ENCODE data around the gene KHDC4. TPM values are rescaled to one million over a fixed set of nuclear protein-coding genes. Genes with fewer than 3 reads are reported as not detected.

Gene KHDC4
- total RNA-seq, 2 experiments from 2014 or later = 80.2 to 99.4 TPM

DNA sequence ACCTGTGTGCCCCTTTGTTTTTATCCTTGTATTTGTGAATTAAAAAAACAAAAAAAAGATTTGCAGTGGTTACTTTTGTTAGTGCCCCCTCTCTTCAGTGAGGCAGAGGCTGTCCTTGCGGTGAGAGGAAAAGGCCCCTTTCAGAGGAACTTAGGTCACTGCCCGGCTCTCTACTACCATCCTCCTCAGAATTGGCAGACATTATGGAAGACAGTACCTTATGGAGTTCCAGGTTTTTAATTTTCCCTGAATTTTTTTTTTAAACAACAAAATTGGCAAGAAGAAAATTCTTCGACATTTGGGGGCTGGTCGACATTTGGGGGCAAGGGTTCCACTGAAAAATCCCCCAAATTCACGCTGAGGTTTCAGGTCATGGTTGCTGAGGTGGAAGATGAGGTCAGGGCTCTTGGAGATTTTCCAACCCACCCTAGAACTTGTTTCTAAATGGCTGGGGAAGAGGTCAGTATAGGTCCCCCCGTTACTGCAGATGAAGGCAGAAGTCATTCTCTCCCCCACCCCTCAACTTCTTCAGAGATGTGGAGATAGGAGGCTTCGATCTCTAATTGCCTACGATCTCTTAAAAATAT lies 12.5 kb upstream of the KHDC4 start:
- peaks cover 37% of the 10 kb centered on the region for H3K36me3 Mint-ChIP-seq
- peak; percentile 17 for ATAC-seq
- H3K27ac Mint-ChIP-seq = peak overlapping the region; percentile 82
- H3K9me3 Mint-ChIP-seq (ENCODE audit: low read depth) = no peaks in the 10 kb centered on the region
- no peak for DNase-seq
- H3K27me3 Mint-ChIP-seq = no peaks in the 10 kb centered on the region
- peak overlapping the region; percentile 31 for H3K4me3 Mint-ChIP-seq
- CTCF ChIA-PET = interaction anchor here (0.8 to 4.8 kb wide), 12 partner anchors 9 to 118 kb away, joined by 3 to 35 read pairs (median 4); partner anchors contain the start of genes ARHGEF2, KHDC4 and SYT11
- H3K4me1 Mint-ChIP-seq = peaks cover 46% of the 10 kb centered on the region

DNA sequence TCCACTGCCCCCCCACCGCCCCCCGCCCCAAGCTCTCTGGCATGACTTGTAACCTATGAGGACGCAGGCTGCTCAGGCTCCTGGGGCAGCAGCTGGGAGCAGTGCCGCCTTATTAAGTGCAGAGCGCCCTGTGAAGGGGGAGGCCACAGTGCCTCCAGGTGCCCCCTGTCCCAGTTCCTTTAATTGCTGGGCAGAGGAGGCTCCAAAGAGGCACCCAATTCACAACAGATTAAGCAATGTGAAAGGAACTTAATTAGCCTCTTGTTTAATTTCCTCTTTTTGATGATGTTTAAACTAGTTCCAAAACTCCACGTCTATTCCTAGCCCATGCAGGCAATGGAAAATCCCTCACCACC lies 10.2 kb upstream of the KHDC4 start:
- peak overlapping the region; percentile 82 for H3K27ac Mint-ChIP-seq
- no peaks in the 10 kb centered on the region for H3K27me3 Mint-ChIP-seq
- no peaks in the 10 kb centered on the region for H3K9me3 Mint-ChIP-seq (ENCODE audit: low read depth)
- DNase-seq (no peak), ATAC-seq (no peak)
- H3K36me3 Mint-ChIP-seq = peaks cover 23% of the 10 kb centered on the region
- no peak overlapping the region for H3K4me3 Mint-ChIP-seq
- peaks cover 67% of the 10 kb centered on the region for H3K4me1 Mint-ChIP-seq
- CTCF ChIA-PET = interaction anchor here (1.4 to 4.8 kb wide), 6 partner anchors 10 to 122 kb away, joined by 3 to 35 read pairs (median 10); partner anchors contain the start of genes ARHGEF2 and KHDC4

DNA sequence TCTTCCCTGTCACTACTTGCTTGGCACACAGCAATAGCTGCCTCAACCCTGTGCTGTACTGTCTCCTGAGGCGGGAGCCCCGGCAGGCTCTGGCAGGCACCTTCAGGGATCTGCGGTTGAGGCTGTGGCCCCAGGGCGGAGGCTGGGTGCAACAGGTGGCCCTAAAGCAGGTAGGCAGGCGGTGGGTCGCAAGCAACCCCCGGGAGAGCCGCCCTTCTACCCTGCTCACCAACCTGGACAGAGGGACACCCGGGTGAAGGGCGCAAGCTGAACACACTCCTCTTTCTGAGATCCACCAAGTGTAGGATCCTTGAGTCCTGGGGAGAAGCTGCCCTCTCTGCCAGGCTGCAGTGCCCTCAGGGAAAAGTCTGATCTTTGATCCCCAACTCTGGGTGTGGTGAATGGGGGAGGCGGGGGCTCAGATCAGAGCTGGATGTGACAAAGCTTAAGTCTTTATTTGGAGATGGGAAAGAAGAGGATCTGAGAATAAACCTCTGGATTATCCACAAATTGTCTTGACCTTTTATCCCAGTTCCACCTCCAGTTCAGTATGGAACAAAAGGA lies 8.4 kb upstream of the KHDC4 start:
- no peaks in the 10 kb centered on the region for H3K27me3 Mint-ChIP-seq
- peaks cover 65% of the 10 kb centered on the region for H3K4me1 Mint-ChIP-seq
- ATAC-seq (no peak), DNase-seq (no peak)
- no peak overlapping the region for H3K4me3 Mint-ChIP-seq
- H3K27ac Mint-ChIP-seq = no peak overlapping the region
- peaks cover 16% of the 10 kb centered on the region for H3K36me3 Mint-ChIP-seq
- H3K9me3 Mint-ChIP-seq (ENCODE audit: low read depth) = no peaks in the 10 kb centered on the region
- CTCF ChIA-PET = interaction anchor here (4.4 to 4.8 kb wide), 2 partner anchors 35 to 46 kb away, joined by 35 read pairs; partner anchors contain the start of gene ARHGEF2

DNA sequence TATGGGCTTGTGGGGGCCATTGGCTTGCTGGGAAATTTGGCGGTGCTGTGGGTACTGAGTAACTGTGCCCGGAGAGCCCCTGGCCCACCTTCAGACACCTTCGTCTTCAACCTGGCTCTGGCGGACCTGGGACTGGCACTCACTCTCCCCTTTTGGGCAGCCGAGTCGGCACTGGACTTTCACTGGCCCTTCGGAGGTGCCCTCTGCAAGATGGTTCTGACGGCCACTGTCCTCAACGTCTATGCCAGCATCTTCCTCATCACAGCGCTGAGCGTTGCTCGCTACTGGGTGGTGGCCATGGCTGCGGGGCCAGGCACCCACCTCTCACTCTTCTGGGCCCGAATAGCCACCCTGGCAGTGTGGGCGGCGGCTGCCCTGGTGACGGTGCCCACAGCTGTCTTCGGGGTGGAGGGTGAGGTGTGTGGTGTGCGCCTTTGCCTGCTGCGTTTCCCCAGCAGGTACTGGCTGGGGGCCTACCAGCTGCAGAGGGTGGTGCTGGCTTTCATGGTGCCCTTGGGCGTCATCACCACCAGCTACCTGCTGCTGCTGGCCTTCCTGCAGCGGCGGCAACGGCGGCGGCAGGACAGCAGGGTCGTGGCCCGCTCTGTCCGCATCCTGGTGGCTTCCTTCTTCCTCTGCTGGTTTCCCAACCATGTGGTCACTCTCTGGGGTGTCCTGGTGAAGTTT lies 7.8 kb upstream of the KHDC4 start:
- H3K9me3 Mint-ChIP-seq (ENCODE audit: low read depth) = no peaks in the 10 kb centered on the region
- peaks cover 10% of the 10 kb centered on the region for H3K36me3 Mint-ChIP-seq
- DNase-seq (no peak), ATAC-seq (no peak)
- CTCF ChIA-PET = interaction anchor here (4.8 to 5.7 kb wide), 2 partner anchors 47 to 49 kb away, joined by 35 to 119 read pairs; no protein-coding TSS in a partner anchor
- H3K4me1 Mint-ChIP-seq = peaks cover 60% of the 10 kb centered on the region
- no peak overlapping the region for H3K4me3 Mint-ChIP-seq
- no peaks in the 10 kb centered on the region for H3K27me3 Mint-ChIP-seq
- H3K27ac Mint-ChIP-seq = peak overlapping the region; percentile 20

DNA sequence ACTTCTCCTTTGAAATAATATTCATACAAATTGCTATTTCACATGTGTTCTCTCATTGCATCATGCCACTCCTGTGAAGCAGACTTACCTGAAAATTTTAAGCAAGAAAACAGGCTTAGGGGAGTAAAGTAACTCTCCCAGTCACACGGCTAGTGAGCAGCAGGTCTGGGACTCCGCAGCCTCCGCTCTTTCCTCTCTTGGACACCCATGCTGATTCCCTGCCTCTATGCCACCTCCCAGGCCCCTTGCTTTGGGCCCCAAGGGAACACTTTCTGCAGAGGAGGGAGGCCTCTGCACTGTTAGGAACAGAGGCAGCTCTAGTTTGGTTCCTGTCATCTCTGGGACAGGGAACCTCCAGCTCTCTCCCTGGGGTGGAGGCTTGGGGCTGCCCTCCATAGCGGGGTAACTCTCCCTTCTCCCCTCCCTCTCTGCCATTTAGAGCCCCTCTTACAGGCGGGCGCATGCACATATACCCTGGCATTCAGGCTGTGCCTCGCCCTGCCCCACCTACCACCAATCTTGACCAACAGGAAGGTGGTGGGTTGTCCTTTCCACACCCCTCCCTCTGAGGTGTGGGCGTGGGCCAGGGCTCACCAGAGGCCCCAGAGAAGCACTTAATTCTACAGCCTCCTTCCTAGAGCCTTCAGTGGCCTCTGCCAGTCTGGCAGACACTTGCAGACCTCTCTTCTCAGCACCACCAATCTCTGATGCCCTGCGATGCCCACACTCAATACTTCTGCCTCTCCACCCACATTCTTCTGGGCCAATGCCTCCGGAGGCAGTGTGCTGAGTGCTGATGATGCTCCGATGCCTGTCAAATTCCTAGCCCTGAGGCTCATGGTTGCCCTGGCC lies 7.0 kb upstream of the KHDC4 start, which contains the start of gene RXFP4:
Gene RXFP4 (plus strand): TSS at position 646 of the 852 bp plus-strand sequence. CDS start 72 bp downstream, at position 718.
- CTCF ChIA-PET = interaction anchor here (0.9 to 5.7 kb wide), 8 partner anchors 10 to 125 kb away, joined by 3 to 119 read pairs (median 6); partner anchors contain the start of gene ARHGEF2
- Mint-ChIP-seq H3K27ac (peak within 1 kb of the TSS; percentile 81), H3K27me3 (no peaks in the 10 kb centered on the region), H3K9me3 (ENCODE audit: low read depth) (no peaks in the 10 kb centered on the region), H3K4me1 (peaks cover 52% of the 10 kb centered on the region), H3K4me3 (no peak within 1 kb of the TSS), H3K36me3 (peaks cover 3% of the 10 kb centered on the region)
- ATAC-seq (peak; percentile 6), DNase-seq (no peak)

DNA sequence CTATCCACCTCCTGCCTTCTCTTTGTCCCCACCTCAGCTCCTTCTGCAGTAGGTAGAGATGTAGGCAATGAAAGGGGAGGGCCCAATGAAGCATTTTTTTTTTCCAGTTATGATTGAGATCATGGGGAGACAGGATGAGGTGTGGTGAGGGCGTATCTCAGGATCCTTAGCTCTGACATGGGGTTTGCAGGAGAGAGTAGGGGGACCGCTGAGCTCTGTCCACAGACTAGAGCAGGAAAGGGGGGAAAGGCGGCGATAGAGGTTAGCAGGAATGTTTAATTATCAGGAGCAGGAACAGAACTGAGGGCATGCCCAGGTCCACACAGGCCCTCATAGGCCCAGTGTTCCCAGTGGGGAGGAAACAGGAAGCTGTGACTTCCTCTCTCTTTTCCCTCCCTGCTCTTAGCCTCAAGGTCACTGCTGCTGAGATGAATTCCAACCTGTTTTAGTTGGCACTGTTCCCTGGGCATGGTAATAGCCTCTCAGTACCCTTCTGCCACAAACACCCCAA lies 6.3 kb upstream of the KHDC4 start:
- no peak for DNase-seq
- peaks cover 51% of the 10 kb centered on the region for H3K4me1 Mint-ChIP-seq

DNA sequence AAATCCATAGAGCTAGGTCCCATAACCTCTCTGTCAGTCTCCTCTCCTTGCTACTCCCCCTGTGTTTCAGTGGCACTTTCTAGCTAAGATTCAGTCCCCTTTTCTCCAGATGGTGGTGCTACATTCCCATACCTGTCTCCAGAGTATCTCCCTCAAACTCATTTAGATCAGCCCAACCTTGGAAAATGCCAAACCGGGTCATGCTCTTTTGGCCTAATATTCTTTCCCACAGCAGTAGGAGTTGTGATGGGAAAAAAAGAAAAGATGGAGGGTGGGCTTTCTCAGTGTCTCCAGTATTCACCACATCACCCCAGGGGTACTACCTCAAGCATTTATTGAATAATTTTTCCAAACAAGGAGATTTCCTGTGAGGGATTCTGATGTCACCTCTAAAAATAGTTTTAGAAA lies 4.0 kb upstream of the KHDC4 start:
- Mint-ChIP-seq H3K27me3 (no peaks in the 10 kb centered on the region), H3K4me3 (no peak overlapping the region), H3K4me1 (peaks cover 41% of the 10 kb centered on the region), H3K27ac (no peak overlapping the region), H3K36me3 (no peaks in the 10 kb centered on the region), H3K9me3 (ENCODE audit: low read depth) (no peaks in the 10 kb centered on the region)
- DNase-seq (peak; percentile 63), ATAC-seq (no peak)
- CTCF ChIA-PET = interaction anchor here (0.6 to 5.7 kb wide), 30 partner anchors 8 to 365 kb away, joined by 3 to 119 read pairs (median 4); partner anchors contain the start of genes ARHGEF2, SSR2 and SYT11

More for the DNA sequence above, 6.3 kb upstream of the KHDC4 start:
- peak; percentile 20 for ATAC-seq
- no peaks in the 10 kb centered on the region for H3K9me3 Mint-ChIP-seq (ENCODE audit: low read depth)
- no peaks in the 10 kb centered on the region for H3K36me3 Mint-ChIP-seq
- H3K27ac Mint-ChIP-seq = peak overlapping the region; percentile 81
- H3K4me3 Mint-ChIP-seq = no peak overlapping the region
- CTCF ChIA-PET = interaction anchor here (0.9 to 5.7 kb wide), 9 partner anchors 9 to 126 kb away, joined by 3 to 119 read pairs (median 7); partner anchors contain the start of gene ARHGEF2
- no peaks in the 10 kb centered on the region for H3K27me3 Mint-ChIP-seq

DNA sequence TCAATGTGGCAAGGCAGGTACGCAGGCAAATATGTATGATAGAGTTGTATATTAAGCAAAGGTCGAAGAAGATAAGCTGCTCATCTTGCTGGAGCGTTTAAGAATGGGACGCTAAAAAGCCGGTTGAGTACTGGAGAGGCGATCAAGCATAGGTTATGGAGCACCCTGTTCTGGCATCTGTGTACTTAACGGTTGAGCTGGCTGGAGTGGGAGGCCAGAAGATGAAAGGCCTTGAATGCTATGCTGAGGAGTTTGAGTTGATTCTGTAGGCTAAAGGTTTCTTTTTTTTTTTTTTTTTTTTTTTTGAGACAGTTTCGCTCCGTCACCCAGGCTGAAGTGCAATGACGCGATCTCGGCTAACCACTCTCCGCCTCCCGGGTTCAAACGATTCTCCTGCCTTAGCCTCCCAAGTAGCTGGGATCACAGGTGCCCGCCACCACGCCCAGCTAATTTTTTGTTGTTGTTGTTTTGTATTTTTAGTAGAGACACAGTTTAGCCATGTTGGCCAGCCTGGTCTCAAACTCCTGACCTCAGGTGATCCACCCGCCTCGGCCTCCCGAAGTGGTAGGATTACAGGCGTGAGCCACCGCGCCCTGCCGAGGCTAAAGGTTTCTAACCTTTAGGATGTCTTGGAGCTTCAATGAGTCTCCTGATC lies 850 bp upstream of the KHDC4 start:
- Mint-ChIP-seq H3K27me3 (no peaks in the 10 kb centered on the region), H3K36me3 (peaks cover 25% of the 10 kb centered on the region), H3K9me3 (ENCODE audit: low read depth) (no peaks in the 10 kb centered on the region), H3K27ac (no peak overlapping the region), H3K4me1 (peaks cover 44% of the 10 kb centered on the region), H3K4me3 (no peak overlapping the region)
- DNase-seq (no peak), ATAC-seq (no peak)
- CTCF ChIA-PET = interaction anchor here (1.8 to 4.5 kb wide), 8 partner anchors 10 to 131 kb away, joined by 7 to 56 read pairs (median 16); partner anchors contain the start of gene ARHGEF2

DNA sequence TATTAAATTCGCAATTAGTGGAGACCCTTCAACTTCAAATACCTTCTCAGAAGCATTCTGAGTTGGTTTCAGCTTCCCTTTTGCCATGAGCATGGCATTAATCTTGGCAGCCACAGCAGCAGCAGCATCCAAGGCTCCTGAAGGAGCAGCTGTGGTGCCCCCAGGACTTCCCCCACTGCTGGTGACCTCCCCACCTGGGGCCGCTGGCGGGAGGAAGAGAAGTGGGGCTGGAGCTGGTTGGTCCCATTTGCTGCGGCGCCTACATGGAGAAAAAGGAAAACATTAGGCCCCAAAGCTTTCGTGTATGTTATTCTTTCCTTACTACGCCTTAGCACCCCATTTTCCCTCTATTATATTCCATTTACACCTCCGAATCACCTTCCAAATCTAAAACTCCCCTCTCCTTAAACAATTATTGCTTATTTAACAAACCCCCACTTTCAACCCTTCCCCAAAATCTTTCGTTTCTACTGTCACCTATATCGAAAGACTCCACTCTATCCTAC lies 569 bp downstream of the KHDC4 start:
- peaks cover 48% of the 10 kb centered on the region for H3K4me1 Mint-ChIP-seq
- no peaks in the 10 kb centered on the region for H3K9me3 Mint-ChIP-seq (ENCODE audit: low read depth)
- CTCF ChIA-PET = interaction anchor here (0.8 to 4.5 kb wide), 11 partner anchors 12 to 133 kb away, joined by 3 to 56 read pairs (median 14); partner anchors contain the start of gene ARHGEF2
- DNase-seq (no peak), ATAC-seq (no peak)
- no peak overlapping the region for H3K4me3 Mint-ChIP-seq
- H3K27me3 Mint-ChIP-seq = no peaks in the 10 kb centered on the region
- no peak overlapping the region for H3K27ac Mint-ChIP-seq
- peaks cover 33% of the 10 kb centered on the region for H3K36me3 Mint-ChIP-seq

DNA sequence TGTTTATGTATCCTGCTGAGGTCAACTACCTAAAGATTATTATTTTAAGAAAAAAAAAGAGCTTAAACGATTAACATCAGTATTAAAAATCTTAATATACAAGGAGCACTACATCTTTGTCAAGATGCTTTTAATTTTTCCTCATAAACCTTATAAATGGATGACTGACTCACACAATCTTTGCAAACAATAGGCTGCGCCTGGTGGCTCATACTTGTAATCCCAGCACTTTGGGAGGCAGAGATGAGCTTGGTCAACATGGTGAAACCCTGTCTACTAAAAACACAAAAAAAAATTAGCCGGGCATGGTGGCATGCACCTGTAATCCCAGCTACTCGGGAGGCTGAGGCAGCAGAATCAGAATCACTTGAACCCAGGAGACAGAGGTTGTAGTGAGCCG lies 1.7 kb downstream of the KHDC4 start:
- no peak for ATAC-seq
- H3K36me3 Mint-ChIP-seq = peaks cover 39% of the 10 kb centered on the region
- no peaks in the 10 kb centered on the region for H3K9me3 Mint-ChIP-seq (ENCODE audit: low read depth)
- H3K27ac Mint-ChIP-seq = peak overlapping the region; percentile 49
- H3K4me3 Mint-ChIP-seq = peak overlapping the region; percentile 58
- CTCF ChIA-PET = interaction anchor here (0.8 to 4.5 kb wide), 10 partner anchors 8 to 140 kb away, joined by 3 to 56 read pairs (median 11); partner anchors contain the start of gene ARHGEF2
- no peaks in the 10 kb centered on the region for H3K27me3 Mint-ChIP-seq
- H3K4me1 Mint-ChIP-seq = peaks cover 46% of the 10 kb centered on the region
- no peak for DNase-seq

DNA sequence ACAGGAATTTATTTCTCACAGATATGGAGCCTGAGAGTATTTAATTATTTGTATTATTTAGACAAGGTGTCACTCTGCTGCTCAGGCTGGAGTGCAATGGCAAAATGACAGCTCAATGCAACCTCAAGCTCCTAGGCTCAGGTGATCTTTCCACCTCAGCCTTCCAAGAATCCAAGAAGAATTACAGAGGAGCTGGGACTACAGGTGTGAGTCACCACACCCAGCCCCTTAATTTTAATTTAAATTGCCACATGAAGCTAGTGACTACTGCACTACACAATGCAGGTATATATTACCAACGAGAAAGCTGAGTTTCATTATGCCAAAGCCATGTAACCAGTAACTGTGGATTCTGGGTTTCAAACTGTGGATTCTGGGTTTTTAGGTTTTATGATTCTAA lies 2.1 kb downstream of the KHDC4 start:
- Mint-ChIP-seq H3K4me3 (peak overlapping the region; percentile 58), H3K27me3 (no peaks in the 10 kb centered on the region), H3K36me3 (peaks cover 42% of the 10 kb centered on the region), H3K9me3 (ENCODE audit: low read depth) (no peaks in the 10 kb centered on the region), H3K27ac (peak overlapping the region; percentile 48), H3K4me1 (peaks cover 46% of the 10 kb centered on the region)
- CTCF ChIA-PET = interaction anchor here (0.8 to 4.5 kb wide), 8 partner anchors 8 to 73 kb away, joined by 3 to 56 read pairs (median 11); partner anchors contain the start of gene ARHGEF2
- no peak for ATAC-seq
- no peak for DNase-seq
